GM13976 (cell line): ENCODE measurements around the gene HMHB1.

Experiments used
- DNase-seq: peaks from one replicate; pipeline ENCODE4 v3.0.0; 2012; ENCODE audit warnings: low spot score
- CTCF ChIP-seq: IDR thresholded peaks from 2 replicates; pipeline ENCODE4 v1.5.1; 2012; ENCODE audit warnings: borderline replicate concordance, mild to moderate bottlenecking; ENCODE audit not compliant: insufficient read depth; ENCODE audit errors: extremely low read depth, missing control alignments, control extremely low read depth
- in situ Hi-C: fragments of 300-500 bp; cut with MboI; formaldehyde crosslinking; loops from one replicate; pipeline ENCODE4 v1.12.0; 2022; ENCODE audit warnings: low sequenced_read_pairs, mixed read lengths, inconsistent platforms; ENCODE audit not compliant: unreplicated experiment

The HMHB1 gene

GRCh38 chr5:143819716-143820115, 7.8 kb downstream of the HMHB1 start:
- TF ChIP-seq CTCF = no peak
- in situ Hi-C loops = loop anchor here (10.0 to 25.0 kb wide), 5 partner anchors 385 to 895 kb away; partner anchors contain the start of gene NR3C1
- DNase-seq = no peak

GRCh38 chr5:143820451-143820850, 8.5 kb downstream of the HMHB1 start:
- in situ Hi-C loops = loop anchor here (10.0 to 25.0 kb wide), 5 partner anchors 386 to 896 kb away; partner anchors contain the start of gene NR3C1
- DNase-seq = no peak
- no peak for TF ChIP-seq CTCF

GRCh38 chr5:143824851-143825720, 13.1 kb downstream of the HMHB1 start:
- peak; percentile 64 for DNase-seq
- TF ChIP-seq CTCF = peak; percentile 87
- in situ Hi-C loops = loop anchor here (10.0 to 25.0 kb wide), 5 partner anchors 390 to 900 kb away; partner anchors contain the start of gene NR3C1

- in situ Hi-C loops = loop anchor here (10.0 kb wide), 3 partner anchors 392 to 902 kb away; partner anchors contain the start of gene NR3C1
- peak; percentile 52 for DNase-seq
- no peak for TF ChIP-seq CTCF
Measured at GRCh38 chr5:143826951-143827444, 15.0 kb downstream of the HMHB1 start.

- in situ Hi-C loops = loop anchor here (10.0 kb wide), 3 partner anchors 394 to 904 kb away; partner anchors contain the start of gene NR3C1
- no peak for TF ChIP-seq CTCF
- DNase-seq = no peak
Measured at GRCh38 chr5:143828710-143829109, 16.7 kb downstream of the HMHB1 start.

- TF ChIP-seq CTCF = no peak
- in situ Hi-C loops = no loop called here
- no peak for DNase-seq
Measured at GRCh38 chr5:143833177-143833576, 21.2 kb downstream of the HMHB1 start.
